IMR-90 (cell line): ENCODE results near the gene ZSCAN9. TPM values are rescaled to one million over a fixed set of nuclear protein-coding genes. Genes with fewer than 3 reads are reported as not detected.

Source experiments
- ATAC-seq: fragments of 200-7000 bp; cut with Tn5 transposase; 2 replicates; pipeline ENCODE4 v1.9.1; 2020; ENCODE audit warnings: low read depth, mild to moderate bottlenecking, moderate library complexity
- BruUV-seq: library from RNA; stranded (reverse); fragments of 400-500 nt; replicated peaks from 2 replicates; lab custom pipeline; 2021; lab: Mats Ljungman, UMichigan
- CTCF ChIA-PET: fragments of 300-600 bp; formaldehyde crosslinking; extraction: SDS; loops from one replicate; lab custom pipeline; 2021; ENCODE audit warnings: antibody characterized with exemption; lab: Yijun Ruan, JAX
- POLR2A ChIA-PET: fragments of 300-600 bp; sonication (Branson Sonifier 250); formaldehyde crosslinking; loops from one replicate; lab custom pipeline; 2022; ENCODE audit warnings: antibody characterized with exemption; ENCODE audit not compliant: unreplicated experiment; lab: Charles Lee
- DNase-seq: peaks from one replicate; pipeline ENCODE4 v3.0.0; 2013
- H2AFZ ChIP-seq: replicated peaks from 2 replicates; pipeline ENCODE3; 2013; ENCODE audit warnings: low read length, mild to moderate bottlenecking; ENCODE audit not compliant: poor library complexity
- H2AK5ac ChIP-seq: 2 replicates; pipeline ENCODE4 v1.6.1; 2013; ENCODE audit warnings: low read depth, low read length, inconsistent platforms
- H2AK9ac ChIP-seq: replicated peaks from 2 replicates; pipeline ENCODE3; 2013; ENCODE audit warnings: mild to moderate bottlenecking, low read depth, low read length, moderate library complexity; ENCODE audit not compliant: poor library complexity
- H2BK120ac ChIP-seq: 2 replicates; pipeline ENCODE4 v1.6.1; 2013; ENCODE audit warnings: low read depth, low read length, inconsistent platforms
- H2BK15ac ChIP-seq: 3 replicates; pipeline ENCODE4 v1.6.1; 2013; ENCODE audit warnings: low read depth, low read length, inconsistent platforms
- H2BK20ac ChIP-seq: 2 replicates; pipeline ENCODE4 v1.6.1; 2013; ENCODE audit warnings: low read depth, mild to moderate bottlenecking, inconsistent platforms, low read length, moderate library complexity
- H2BK5ac ChIP-seq: 2 replicates; pipeline ENCODE4 v1.6.1; 2013; ENCODE audit warnings: mild to moderate bottlenecking, low read depth, low read length, inconsistent platforms; ENCODE audit not compliant: poor library complexity, severe bottlenecking
- H3K14ac ChIP-seq: replicated peaks from 2 replicates; pipeline ENCODE4 v1.6.1; 2013; ENCODE audit warnings: low read depth, low read length, inconsistent platforms
- H3K18ac ChIP-seq: 2 replicates; pipeline ENCODE4 v1.6.1; 2013; ENCODE audit warnings: low read depth, low read length, control low read depth
- H3K23ac ChIP-seq: 2 replicates; pipeline ENCODE4 v1.6.1; 2013; ENCODE audit warnings: low read depth, low read length, inconsistent platforms
- H3K27ac ChIP-seq: 2 replicates; pipeline ENCODE4 v1.5.1; 2013; ENCODE audit warnings: mild to moderate bottlenecking, control low read depth, low read length; ENCODE audit not compliant: insufficient read depth
- H3K27me3 ChIP-seq: 2 replicates; pipeline ENCODE4 v1.6.1; 2013; ENCODE audit warnings: low read length; ENCODE audit not compliant: control insufficient read depth, insufficient read depth
- H3K36me3 ChIP-seq: 2 replicates; pipeline ENCODE4 v1.6.1; 2013; ENCODE audit warnings: low read length, mixed read lengths; ENCODE audit not compliant: control insufficient read depth, insufficient read depth
- H3K4ac ChIP-seq: 2 replicates; pipeline ENCODE4 v1.6.1; 2013; ENCODE audit warnings: low read depth, low read length, inconsistent platforms
- H3K4me1 ChIP-seq: 2 replicates; pipeline ENCODE4 v1.6.1; 2013; ENCODE audit warnings: low read length, mixed read lengths; ENCODE audit not compliant: control insufficient read depth, insufficient read depth
- H3K4me2 ChIP-seq: 2 replicates; pipeline ENCODE4 v1.6.1; 2013; ENCODE audit warnings: low read depth, mild to moderate bottlenecking, control low read depth, low read length, moderate library complexity
- H3K4me3 ChIP-seq: 2 replicates; pipeline ENCODE4 v1.5.1; 2013; ENCODE audit warnings: low read depth, mild to moderate bottlenecking, control low read depth, low read length, moderate library complexity; ENCODE audit not compliant: insufficient read depth
- H3K56ac ChIP-seq: 2 replicates; pipeline ENCODE4 v1.6.1; 2013; ENCODE audit warnings: low read length, inconsistent platforms; ENCODE audit not compliant: insufficient read depth; ENCODE audit errors: extremely low read depth
- H3K79me1 ChIP-seq, 2 experiments: 2 replicates each; pipeline ENCODE4 v1.6.1; 2013; ENCODE audit warnings: low read length in 2 of 2, inconsistent platforms in 1 of 2, low read depth in 1 of 2
- H3K9ac ChIP-seq: 2 replicates; pipeline ENCODE4 v1.6.1; 2013; ENCODE audit warnings: low read depth, low read length, control low read depth
- H3K9me1 ChIP-seq: 2 replicates; pipeline ENCODE4 v1.6.1; 2013; ENCODE audit warnings: low read length, inconsistent platforms; ENCODE audit not compliant: insufficient read depth
- H3K9me3 ChIP-seq: 2 replicates; pipeline ENCODE4 v1.6.1; 2013; ENCODE audit warnings: low read length; ENCODE audit not compliant: control insufficient read depth, insufficient read depth
- H4K20me1 ChIP-seq: 2 replicates; pipeline ENCODE4 v1.6.1; 2013; ENCODE audit warnings: low read length, inconsistent platforms; ENCODE audit not compliant: insufficient read depth
- H4K5ac ChIP-seq: 2 replicates; pipeline ENCODE4 v1.6.1; 2013; ENCODE audit warnings: mild to moderate bottlenecking, low read depth, low read length, control low read depth
- H4K8ac ChIP-seq, 2 experiments: 2 replicates each; pipeline ENCODE4 v1.6.1; 2013; ENCODE audit warnings: low read depth in 2 of 2, low read length in 2 of 2, control low read depth in 1 of 2, inconsistent platforms in 1 of 2
- H4K91ac ChIP-seq: 2 replicates; pipeline ENCODE4 v1.6.1; 2013; ENCODE audit warnings: low read depth, low read length, inconsistent platforms; ENCODE audit not compliant: insufficient read depth
- BHLHE40 ChIP-seq: fragments of 150-350 bp; IDR thresholded peaks from 2 replicates; pipeline ENCODE4 v1.6.1; 2016; ENCODE audit warnings: mild to moderate bottlenecking, low read depth, low read length
- CEBPB ChIP-seq: IDR thresholded peaks from 2 replicates; pipeline ENCODE4 v1.6.1; 2012; ENCODE audit warnings: low read depth, low read length, improper control_type of control experiment
- CHD1 ChIP-seq: IDR thresholded peaks from 2 replicates; pipeline ENCODE4 v1.6.1; 2012; ENCODE audit warnings: low read depth, low read length, improper control_type of control experiment
- CTCF ChIP-seq: conservative IDR thresholded peaks from 2 replicates; pipeline ENCODE4 v1.5.1; 2012; ENCODE audit warnings: mild to moderate bottlenecking, low read depth, low read length, improper control_type of control experiment
- ELK1 ChIP-seq: fragments of 150-350 bp; IDR thresholded peaks from 2 replicates; pipeline ENCODE4 v1.6.1; 2016; ENCODE audit warnings: low read depth, mild to moderate bottlenecking, low read length, moderate library complexity, borderline replicate concordance
- FOS ChIP-seq: fragments of 150-350 bp; IDR thresholded peaks from 2 replicates; pipeline ENCODE4 v1.6.1; 2016; ENCODE audit warnings: low read depth, low read length
- MAFK ChIP-seq: IDR thresholded peaks from 2 replicates; pipeline ENCODE4 v1.6.1; 2012; ENCODE audit warnings: low read depth, low read length, improper control_type of control experiment
- MAZ ChIP-seq: IDR thresholded peaks from 2 replicates; pipeline ENCODE4 v1.6.1; 2012; ENCODE audit warnings: low read depth, mild to moderate bottlenecking, low read length, improper control_type of control experiment, moderate library complexity, borderline replicate concordance
- MXI1 ChIP-seq: IDR thresholded peaks from 2 replicates; pipeline ENCODE4 v1.6.1; 2012; ENCODE audit warnings: low read depth, mild to moderate bottlenecking, low read length, moderate library complexity, borderline replicate concordance
- NFE2L2 ChIP-seq: fragments of 150-350 bp; IDR thresholded peaks from 2 replicates; pipeline ENCODE4 v1.6.1; 2016; ENCODE audit warnings: low read depth, mild to moderate bottlenecking, low read length
- POLR2A ChIP-seq: IDR thresholded peaks from 2 replicates; pipeline ENCODE4 v1.6.1; 2012; ENCODE audit warnings: mild to moderate bottlenecking, low read depth, low read length
- RAD21 ChIP-seq: IDR thresholded peaks from 2 replicates; pipeline ENCODE4 v1.6.1; 2012; ENCODE audit warnings: low read length, improper control_type of control experiment
- RCOR1 ChIP-seq: IDR thresholded peaks from 2 replicates; pipeline ENCODE4 v1.6.1; 2012; ENCODE audit warnings: mild to moderate bottlenecking, low read length, improper control_type of control experiment; ENCODE audit not compliant: insufficient replicate concordance
- RFX5 ChIP-seq: IDR thresholded peaks from 2 replicates; pipeline ENCODE4 v1.8.0; 2012; ENCODE audit warnings: low read depth, mild to moderate bottlenecking, low read length, moderate library complexity
- SMC3 ChIP-seq: fragments of 150-350 bp; IDR thresholded peaks from 2 replicates; pipeline ENCODE4 v1.6.1; 2016; ENCODE audit warnings: low read depth, mild to moderate bottlenecking, antibody characterized with exemption, low read length, moderate library complexity
- USF2 ChIP-seq: fragments of 150-350 bp; IDR thresholded peaks from 2 replicates; pipeline ENCODE4 v1.6.1; 2017; ENCODE audit warnings: mild to moderate bottlenecking, antibody characterized with exemption, low read length, low read depth
- WGBS, 2 experiments: methylation state at CpG; one replicate each; pipeline versions ENCODE4 v1.1.5 to v1.1.7; 2013; ENCODE audit warnings: missing lambda C conversion rate in 2 of 2; ENCODE audit not compliant: insufficient read length in 1 of 2; ENCODE audit errors: extremely low coverage in 2 of 2; 5-methylcytosine and 5-hydroxymethylcytosine counted together
- dilution Hi-C: fragments of 300-500 bp; cut with HindIII; formaldehyde crosslinking; loops from one replicate; pipeline ENCODE4 v1.14.3; 2018; ENCODE audit warnings: low sequenced_read_pairs; ENCODE audit not compliant: unreplicated experiment
- in situ Hi-C: fragments of 300-500 bp; cut with MboI; formaldehyde crosslinking; loops from 3 replicates; pipeline ENCODE4 v1.14.3; 2019; ENCODE audit warnings: low sequenced_read_pairs, inconsistent platforms, mixed read lengths
- intact Hi-C: fragments of 100-400 bp; cut with micrococcal nuclease; formaldehyde crosslinking; loops from 2 replicates; pipeline ENCODE4 v1.10.0; 2022
- polyA plus RNA-seq, 3 experiments: library from polyadenylated mRNA; depleted of rRNA; stranded (reverse); fragments of >200 nt; gene quantifications; 2 replicates each; pipeline ENCODE4 v1.2.3, GENCODE V29; 2012; ENCODE audit warnings: low replicate concordance in 1 of 3
- total RNA-seq: library from RNA; depleted of rRNA; stranded (reverse); fragments of >200 nt; gene quantifications from 2 replicates; pipeline ENCODE4 v1.2.3, GENCODE V29; 2012

Gene ZSCAN9
- total and polyA plus RNA-seq, 2 of the 4 experiments (the other 2 are of a cell fraction): 13.7 to 17.7 TPM

GRCh38 chr6:28182255-28182654 lies 42.8 kb upstream of the ZSCAN9 start:
- Histone ChIP-seq H2BK20ac (no peak overlapping the region), H3K4me3 (no peak overlapping the region), H2BK15ac (no peak overlapping the region), H3K9me1 (no peaks in the 10 kb centered on the region), H3K4me2 (no peak overlapping the region), H3K9ac (no peak overlapping the region), H3K18ac (no peak overlapping the region), H3K27ac (no peak overlapping the region), H2BK5ac (no peak overlapping the region), H3K14ac (no peak overlapping the region), H3K36me3 (no peaks in the 10 kb centered on the region), H2AK5ac (no peak overlapping the region), H3K9me3 (peaks cover 2% of the 10 kb centered on the region), H3K27me3 (no peaks in the 10 kb centered on the region), H2AK9ac (no peak overlapping the region), H3K23ac (no peak overlapping the region), H4K5ac (no peak overlapping the region), H4K91ac (no peak overlapping the region), H3K4me1 (no peaks in the 10 kb centered on the region), H3K56ac (no peak overlapping the region), H2AFZ (no peak overlapping the region), H4K8ac (no peak overlapping the region), H3K79me1 (no peaks in the 10 kb centered on the region), H4K20me1 (no peaks in the 10 kb centered on the region), H3K4ac (no peak overlapping the region), H2BK120ac (no peak overlapping the region)
- intact Hi-C loops (no loop called here), dilution Hi-C loops (no loop called here), in situ Hi-C loops (no loop called here)
- CTCF ChIA-PET: interaction anchor here (0.6 kb wide), 1 partner anchor 24 kb away, joined by 3 read pairs; no protein-coding TSS in a partner anchor
- TF ChIP-seq MAZ (no peak), NFE2L2 (no peak), MAFK (no peak), BHLHE40 (no peak), FOS (no peak), RAD21 (no peak), RFX5 (no peak), USF2 (no peak), ELK1 (no peak), POLR2A (no peak), CEBPB (no peak), RCOR1 (no peak), CTCF (no peak), SMC3 (no peak), MXI1 (no peak), CHD1 (no peak)
- POLR2A ChIA-PET: no interaction called here
- BruUV-seq: no TSS peak
- DNase-seq: no peak
- no peak for ATAC-seq
- no CpG with 5 or more reads among the region's 1 CpG for WGBS, 2 experiments
